Mucosa of descending colon (tissue), 3 donors: ENCODE results near the gene ANO1. TPM values are rescaled to one million over a fixed set of nuclear protein-coding genes. Genes with fewer than 3 reads are reported as not detected.

ENCODE experiments used
- ATAC-seq: fragments of 200-7000 bp; cut with Tn5 transposase; one replicate; pipeline ENCODE4 v1.9.1; 2020; ENCODE audit warnings: mild to moderate bottlenecking, moderate library complexity
- DNase-seq, 3 donors: peaks; one replicate each; pipeline ENCODE4 v3.0.0-alpha.2; 2020
- H3K36me3 ChIP-seq: fragments of 200-600 bp; one replicate; pipeline ENCODE4 v1.8.0; 2021; ENCODE audit warnings: low read depth, mild to moderate bottlenecking
- H3K4me1 ChIP-seq: fragments of 200-600 bp; one replicate; pipeline ENCODE4 v1.8.0; 2021; ENCODE audit warnings: low read depth, mild to moderate bottlenecking
- H3K4me3 ChIP-seq: fragments of 200-600 bp; one replicate; pipeline ENCODE4 v1.8.0; 2021; ENCODE audit warnings: mild to moderate bottlenecking
- H3K9me3 ChIP-seq: fragments of 200-600 bp; one replicate; pipeline ENCODE4 v1.8.0; 2021; ENCODE audit warnings: mild to moderate bottlenecking
- intact Hi-C, 2 donors: fragments of 100-400 bp; cut with DNase I in 1 of 2; cut with micrococcal nuclease in 1 of 2; formaldehyde crosslinking; loops; one replicate each; pipeline versions ENCODE4 v1.11.0 to v1.11.1; 2022; cut with DNase I, micrococcal nuclease
- total RNA-seq, 3 donors: library from RNA; stranded (reverse); fragmentation: NEBNext Ultra II Directional in 2 of 3; extraction: Animal tissue kit (Norgen Biotek cat#: 25700) in 2 of 3; gene quantifications; one replicate each; pipeline versions ENCODE4 v1.2.1 to v1.2.4, GENCODE V29; 2021 to 2023
- TF ChIP-seq, protein P1 (sequence below): fragments of 200-600 bp; IDR thresholded peaks from one replicate; pipeline ENCODE4 v1.8.0; 2022; ENCODE audit warnings: antibody characterized with exemption, mild to moderate bottlenecking
- donor health status: DM: no; HTN: no; CAD: no; lungs with moderate emphysema.
- donor health status: DM: no; HTN: no; CAD: no.
- donor health status: DM: no; HTN: yes; CAD: no.

Gene ANO1
- total RNA-seq, 3 donors from 2014 or later, result 10.7 to 26.6 (median 11.8) TPM

DNA sequence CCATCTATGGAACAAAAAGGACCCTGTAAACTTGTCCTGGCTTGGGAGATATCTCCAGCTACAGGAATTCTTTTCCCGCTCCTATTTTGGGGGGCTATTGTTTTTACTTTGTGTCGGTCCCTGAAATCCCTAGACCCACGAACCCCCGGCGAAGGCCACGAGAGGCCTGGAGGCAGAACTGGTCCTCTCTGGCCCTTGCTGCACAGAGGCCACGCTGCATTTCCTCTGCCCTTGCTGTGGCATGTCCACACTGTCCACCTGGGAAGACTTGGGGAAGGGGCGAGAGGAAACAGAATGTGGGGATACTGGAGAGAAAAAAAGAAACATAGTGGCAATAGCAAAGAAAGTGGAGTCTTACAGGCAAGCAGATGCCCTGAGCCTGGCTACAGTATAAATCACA is 2.3 kb upstream of the ANO1 start:
- TF ChIP-seq, protein P1, sequence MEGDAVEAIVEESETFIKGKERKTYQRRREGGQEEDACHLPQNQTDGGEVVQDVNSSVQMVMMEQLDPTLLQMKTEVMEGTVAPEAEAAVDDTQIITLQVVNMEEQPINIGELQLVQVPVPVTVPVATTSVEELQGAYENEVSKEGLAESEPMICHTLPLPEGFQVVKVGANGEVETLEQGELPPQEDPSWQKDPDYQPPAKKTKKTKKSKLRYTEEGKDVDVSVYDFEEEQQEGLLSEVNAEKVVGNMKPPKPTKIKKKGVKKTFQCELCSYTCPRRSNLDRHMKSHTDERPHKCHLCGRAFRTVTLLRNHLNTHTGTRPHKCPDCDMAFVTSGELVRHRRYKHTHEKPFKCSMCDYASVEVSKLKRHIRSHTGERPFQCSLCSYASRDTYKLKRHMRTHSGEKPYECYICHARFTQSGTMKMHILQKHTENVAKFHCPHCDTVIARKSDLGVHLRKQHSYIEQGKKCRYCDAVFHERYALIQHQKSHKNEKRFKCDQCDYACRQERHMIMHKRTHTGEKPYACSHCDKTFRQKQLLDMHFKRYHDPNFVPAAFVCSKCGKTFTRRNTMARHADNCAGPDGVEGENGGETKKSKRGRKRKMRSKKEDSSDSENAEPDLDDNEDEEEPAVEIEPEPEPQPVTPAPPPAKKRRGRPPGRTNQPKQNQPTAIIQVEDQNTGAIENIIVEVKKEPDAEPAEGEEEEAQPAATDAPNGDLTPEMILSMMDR, result no peak
- Histone ChIP-seq H3K4me3 (no peak overlapping the region), H3K4me1 (no peaks in the 10 kb centered on the region), H3K36me3 (no peaks in the 10 kb centered on the region), H3K9me3 (no peaks in the 10 kb centered on the region)
- intact Hi-C loops, result no loop called here
- ATAC-seq (no peak), DNase-seq (no peak)

DNA sequence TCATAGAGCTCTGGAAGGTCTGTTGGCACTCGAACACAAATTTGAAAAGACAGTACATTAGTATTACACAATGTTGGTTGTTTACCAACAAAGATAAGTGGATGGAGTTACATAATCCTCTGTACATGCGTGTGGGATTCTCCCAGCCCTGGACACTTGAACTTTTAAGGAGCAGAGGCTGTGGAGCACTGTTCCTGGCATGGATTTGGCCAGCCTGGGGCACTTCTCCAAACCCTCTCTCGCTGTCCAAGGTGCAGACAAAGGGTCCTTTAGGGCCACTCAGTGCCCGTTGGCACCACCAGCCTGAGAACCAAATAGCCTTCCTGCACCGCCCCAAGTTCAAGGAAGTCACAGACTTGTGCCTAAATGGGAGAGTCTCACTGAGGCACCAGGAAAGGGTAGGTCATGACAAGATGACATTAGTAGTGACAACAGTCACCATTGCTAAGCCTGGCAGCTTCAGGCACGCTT is 1.6 kb upstream of the ANO1 start:
- Histone ChIP-seq H3K4me1 (no peaks in the 10 kb centered on the region), H3K9me3 (no peaks in the 10 kb centered on the region), H3K36me3 (no peaks in the 10 kb centered on the region), H3K4me3 (no peak overlapping the region)
- peak in 1 of 3 donors; percentile 22 for DNase-seq
- intact Hi-C loops, result no loop called here
- TF ChIP-seq, protein P1, result no peak
- no peak for ATAC-seq

DNA sequence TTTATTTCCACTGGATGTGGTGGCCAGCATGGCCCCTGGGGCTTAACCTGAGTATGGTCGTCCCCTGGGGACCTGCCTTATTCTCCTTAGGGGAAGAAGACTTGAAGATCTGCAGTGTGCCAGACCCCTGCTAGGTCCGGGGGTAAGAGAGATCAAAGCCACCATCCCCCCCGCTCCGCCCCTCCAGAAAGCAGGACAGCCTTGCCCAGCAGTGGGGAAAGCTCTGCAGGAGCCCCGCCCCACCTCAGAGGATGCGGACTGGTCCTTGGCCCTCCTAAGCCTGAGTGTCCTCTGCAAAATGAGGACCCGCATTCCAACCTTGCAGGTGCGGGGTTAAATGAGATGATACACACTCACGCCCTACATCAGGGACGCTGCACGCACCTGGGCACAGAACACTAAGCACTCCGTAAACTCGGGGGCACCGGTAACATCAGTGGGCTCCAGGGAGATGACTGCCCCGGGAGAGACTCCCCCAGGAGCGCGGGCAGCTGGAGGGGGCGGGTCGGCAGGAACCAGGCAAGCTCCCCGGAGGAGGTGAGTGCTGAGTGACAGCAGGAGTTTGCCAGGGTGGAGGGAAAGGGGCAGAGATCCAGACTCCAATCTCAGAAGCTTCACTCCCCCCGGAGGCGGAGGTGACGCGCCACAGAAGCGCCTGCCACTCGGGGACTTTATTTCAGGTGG is 564 bp upstream of the ANO1 start:
- intact Hi-C loops, result no loop called here
- ATAC-seq (no peak), DNase-seq (peak in 1 of 3 donors; percentile 13)

GRCh38 chr11:70078781-70079616 is 882 bp downstream of the ANO1 start:
- Histone ChIP-seq H3K4me1 (no peaks in the 10 kb centered on the region), H3K4me3 (no peak overlapping the region), H3K36me3 (no peaks in the 10 kb centered on the region), H3K9me3 (no peaks in the 10 kb centered on the region)
- TF ChIP-seq, protein P1, result no peak
- ATAC-seq (no peak), DNase-seq (peak in 1 of 3 donors; percentile 15)
- intact Hi-C loops, result no loop called here

More for the DNA sequence above, 564 bp upstream of the ANO1 start:
- Histone ChIP-seq H3K9me3 (no peaks in the 10 kb centered on the region), H3K36me3 (no peaks in the 10 kb centered on the region), H3K4me3 (no peak overlapping the region), H3K4me1 (no peaks in the 10 kb centered on the region)
- TF ChIP-seq, protein P1, result no peak

DNA sequence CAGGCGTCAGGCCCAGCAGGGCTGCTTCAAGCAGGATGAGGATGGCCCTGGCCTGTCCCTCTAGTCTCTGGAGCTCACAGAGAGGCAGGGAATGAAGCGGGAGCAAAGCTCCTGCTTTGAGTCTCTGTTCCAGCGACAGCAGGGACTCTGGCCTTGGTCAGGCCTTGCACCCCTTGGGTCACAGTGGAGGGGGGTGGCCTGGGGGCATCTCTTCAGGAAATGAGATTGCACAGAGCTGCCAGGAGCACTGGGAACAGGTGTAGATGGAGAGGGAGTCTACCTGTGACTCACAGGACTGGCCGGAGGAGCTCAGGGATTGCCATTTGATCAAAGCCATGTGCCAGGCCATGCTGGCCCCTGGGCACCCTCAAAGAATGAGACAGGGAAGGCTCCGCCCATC is 1.6 kb downstream of the ANO1 start:
- intact Hi-C loops, result no loop called here
- TF ChIP-seq, protein P1, result no peak
- ATAC-seq, result no peak

More for the DNA sequence above, 1.6 kb downstream of the ANO1 start:
- Histone ChIP-seq H3K4me1 (no peaks in the 10 kb centered on the region), H3K36me3 (no peaks in the 10 kb centered on the region), H3K4me3 (no peak overlapping the region), H3K9me3 (no peaks in the 10 kb centered on the region)
- peak in 1 of 3 donors; percentile 3 for DNase-seq
